GM12873 (cell line): ENCODE results near the gene KIAA1614.

Experiments used
- CTCF ChIP-seq: IDR thresholded peaks from 2 replicates; pipeline ENCODE4 v1.5.1; 2012; ENCODE audit warnings: low read depth, mild to moderate bottlenecking, moderate library complexity, low read length, control low read depth; ENCODE audit not compliant: insufficient read depth; ENCODE audit errors: missing control alignments

The KIAA1614 gene

GRCh38 chr1:180917306-180918065 lies 4.8 kb downstream of the KIAA1614 start:
- TF ChIP-seq CTCF: no peak

- TF ChIP-seq CTCF: no peak
Observed at GRCh38 chr1:180918519-180918918, 5.8 kb downstream of the KIAA1614 start.

GRCh38 chr1:180919183-180919700 lies 6.5 kb downstream of the KIAA1614 start:
- no peak for TF ChIP-seq CTCF

- TF ChIP-seq CTCF: no peak
Observed at GRCh38 chr1:180920193-180920592, 7.5 kb downstream of the KIAA1614 start.

GRCh38 chr1:180920702-180921101 lies 8.0 kb downstream of the KIAA1614 start:
- TF ChIP-seq CTCF: peak; percentile 68

GRCh38 chr1:180921386-180921785 lies 8.7 kb downstream of the KIAA1614 start:
- no peak for TF ChIP-seq CTCF

- no peak for TF ChIP-seq CTCF
Observed at GRCh38 chr1:180921891-180922630, 9.4 kb downstream of the KIAA1614 start.
